Activated gamma-delta T cell (primary cell): Measurements from ENCODE around the gene FLT3LG.
A peak's percentile ranks its signal among the peaks of the same experiment; 100 is the strongest.
"Not testable (repeated sequence)": the region's sequence is repeated elsewhere in the genome, so short reads cannot be mapped to it uniquely, and the experiment has no call there.

Experiments used
- DNase-seq: peaks from one replicate; lab custom pipeline; 2025; lab: John Stamatoyannopoulos, UW

FLT3LG gene

GRCh38 chr19:49461656-49462055 lies 12.4 kb upstream of the FLT3LG start:
- DNase-seq = no peak

- DNase-seq = no peak
These were observed 11.5 kb upstream of the FLT3LG start for GRCh38 chr19:49462492-49462891.

- DNase-seq = no peak
These were observed 9.9 kb upstream of the FLT3LG start for GRCh38 chr19:49463960-49464740.

- no peak for DNase-seq
These were observed 8.6 kb upstream of the FLT3LG start for GRCh38 chr19:49465371-49465770.

DNA sequence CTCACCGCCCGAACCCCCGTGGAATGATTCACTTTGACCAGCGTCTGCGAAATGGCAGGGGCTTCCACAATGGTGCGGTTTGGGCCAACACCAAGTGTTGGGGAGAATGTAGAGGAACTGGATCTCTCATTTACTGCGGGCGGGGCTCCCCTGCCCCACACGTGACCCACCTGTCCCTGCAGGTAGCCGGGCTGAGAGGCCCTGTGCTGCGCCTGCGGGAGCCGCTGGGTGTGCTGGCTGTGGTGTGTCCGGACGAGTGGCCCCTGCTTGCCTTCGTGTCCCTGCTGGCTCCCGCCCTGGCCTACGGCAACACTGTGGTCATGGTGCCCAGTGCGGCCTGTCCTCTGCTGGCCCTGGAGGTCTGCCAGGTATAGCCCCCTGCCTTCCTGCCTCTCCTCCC lies 5.8 kb upstream of the FLT3LG start:
- DNase-seq = no peak

GRCh38 chr19:49468746-49469447 lies 5.1 kb upstream of the FLT3LG start:
- DNase-seq = peak; percentile 67

DNA sequence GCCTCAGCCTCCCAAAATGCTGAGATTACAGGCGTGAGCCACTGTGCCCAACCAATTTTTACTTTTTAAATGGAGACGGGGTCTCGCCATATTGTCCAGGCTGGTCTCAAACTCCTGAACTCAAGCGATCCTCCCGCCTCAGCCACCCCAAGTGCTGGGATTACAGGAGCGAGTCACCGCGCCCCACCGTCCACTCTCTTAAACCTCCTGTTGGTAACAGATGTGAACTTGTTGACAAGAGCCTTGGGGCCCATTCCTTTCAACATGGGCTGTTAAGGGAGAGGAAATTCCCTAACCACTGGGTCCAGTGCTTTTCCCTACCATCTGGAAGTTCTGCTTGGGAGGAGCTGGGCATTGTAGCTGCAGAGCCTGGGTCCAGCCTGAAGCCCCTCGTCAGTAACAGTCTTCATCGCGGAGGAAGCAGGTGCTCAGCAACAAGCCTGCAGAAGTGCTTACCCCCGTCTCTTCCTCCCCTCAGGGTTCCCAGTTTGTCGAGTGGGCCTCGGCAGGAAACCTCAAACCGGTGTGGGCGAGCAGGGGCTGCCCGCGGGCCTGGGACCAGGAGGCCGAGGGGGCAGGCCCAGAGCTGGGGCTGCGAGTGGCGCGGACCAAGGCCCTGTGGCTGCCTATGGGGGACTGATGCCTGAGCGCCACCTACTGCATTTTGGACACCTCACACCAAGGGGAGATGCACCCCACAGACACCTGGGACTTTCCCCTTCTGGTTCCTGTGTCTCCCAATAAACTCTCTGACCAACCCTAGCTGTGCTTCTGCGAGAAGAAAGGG lies 4.0 kb upstream of the FLT3LG start:
- peak; percentile 80 for DNase-seq

- no peak for DNase-seq
These were observed 3.4 kb upstream of the FLT3LG start for GRCh38 chr19:49470615-49470978.

DNA sequence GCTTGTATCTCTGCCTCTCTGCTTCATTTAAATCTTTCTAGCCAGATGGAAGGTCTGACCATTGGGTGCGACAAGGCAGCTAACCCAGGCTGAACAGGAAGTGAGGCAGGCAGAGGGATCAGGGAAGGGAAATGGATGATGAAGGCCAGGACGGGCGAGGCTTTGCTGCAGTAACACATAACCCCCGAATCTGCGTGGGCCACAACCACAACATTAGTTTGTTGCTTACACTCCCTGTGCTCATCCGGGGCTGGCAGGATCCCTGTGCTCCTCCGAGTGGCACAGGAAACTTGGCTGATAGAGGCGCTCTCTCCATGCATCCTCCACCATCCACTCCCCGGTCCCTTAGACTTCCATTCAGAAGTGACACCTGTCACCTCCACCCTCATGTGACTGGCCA lies 1.1 kb upstream of the FLT3LG start:
- no peak for DNase-seq

- not testable (repeated sequence) for DNase-seq
These were observed 531 bp upstream of the FLT3LG start for GRCh38 chr19:49473501-49473867.

- DNase-seq = no peak
These were observed 518 bp downstream of the FLT3LG start for GRCh38 chr19:49474542-49474924.

DNA sequence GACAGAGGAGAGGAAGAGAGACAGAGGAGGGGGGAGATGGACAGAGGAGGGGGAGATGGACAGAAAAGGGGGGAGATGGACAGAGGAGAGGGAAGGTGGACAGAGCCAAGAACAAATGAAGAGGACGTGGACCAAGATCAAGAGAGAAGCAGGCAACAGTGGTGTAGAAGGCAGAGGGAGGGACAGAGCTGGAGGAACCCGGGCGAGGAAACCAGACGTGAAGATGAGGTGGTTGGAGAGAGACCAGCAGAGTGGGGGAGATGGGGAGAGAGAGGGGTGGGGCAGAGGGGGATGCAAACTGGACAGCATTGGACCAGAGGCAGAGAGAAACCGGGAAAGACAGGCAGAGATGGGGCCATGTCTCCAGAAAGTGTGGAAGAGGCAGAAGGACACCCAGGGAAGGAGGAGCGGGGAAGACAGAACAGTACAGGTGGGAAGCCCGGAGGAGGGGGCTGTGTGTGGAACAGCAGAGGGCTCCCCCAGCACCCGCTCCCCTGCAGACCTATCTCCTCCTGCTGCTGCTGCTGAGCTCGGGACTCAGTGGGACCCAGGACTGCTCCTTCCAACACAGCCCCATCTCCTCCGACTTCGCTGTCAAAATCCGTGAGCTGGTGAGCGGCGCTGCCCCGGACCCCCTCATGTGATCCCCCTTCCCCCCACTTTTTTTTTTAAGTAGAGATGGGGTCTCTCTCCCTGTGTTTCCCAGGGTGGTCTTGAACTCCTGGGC lies 1.3 kb downstream of the FLT3LG start:
- DNase-seq = no peak

- peak; percentile 33 for DNase-seq
These were observed 2.2 kb downstream of the FLT3LG start for GRCh38 chr19:49475995-49476880.

GRCh38 chr19:49479975-49480628 lies 6.1 kb downstream of the FLT3LG start:
- no peak for DNase-seq

- DNase-seq = no peak
These were observed 7.1 kb downstream of the FLT3LG start for GRCh38 chr19:49481020-49481683.

DNA sequence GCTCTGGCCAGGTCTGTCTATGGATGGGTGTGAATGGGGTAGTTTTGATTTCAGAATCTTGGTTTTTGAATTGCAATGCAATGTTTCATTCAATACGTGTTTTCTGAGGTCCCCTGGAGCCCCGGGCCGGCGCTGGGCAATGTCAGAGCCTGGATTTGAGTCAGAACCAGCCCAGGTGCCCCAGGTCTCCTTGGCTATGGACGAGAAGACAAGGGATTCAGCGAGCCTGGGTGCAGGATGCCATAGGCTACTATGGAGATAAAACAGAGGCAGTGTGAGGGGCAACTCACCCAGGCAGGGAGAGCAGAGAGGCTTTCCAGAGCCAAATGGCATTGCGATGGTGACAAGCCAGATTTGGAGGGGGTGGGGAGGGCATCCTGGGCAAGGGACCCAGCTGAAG lies 12.2 kb downstream of the FLT3LG start:
- DNase-seq = no peak

DNA sequence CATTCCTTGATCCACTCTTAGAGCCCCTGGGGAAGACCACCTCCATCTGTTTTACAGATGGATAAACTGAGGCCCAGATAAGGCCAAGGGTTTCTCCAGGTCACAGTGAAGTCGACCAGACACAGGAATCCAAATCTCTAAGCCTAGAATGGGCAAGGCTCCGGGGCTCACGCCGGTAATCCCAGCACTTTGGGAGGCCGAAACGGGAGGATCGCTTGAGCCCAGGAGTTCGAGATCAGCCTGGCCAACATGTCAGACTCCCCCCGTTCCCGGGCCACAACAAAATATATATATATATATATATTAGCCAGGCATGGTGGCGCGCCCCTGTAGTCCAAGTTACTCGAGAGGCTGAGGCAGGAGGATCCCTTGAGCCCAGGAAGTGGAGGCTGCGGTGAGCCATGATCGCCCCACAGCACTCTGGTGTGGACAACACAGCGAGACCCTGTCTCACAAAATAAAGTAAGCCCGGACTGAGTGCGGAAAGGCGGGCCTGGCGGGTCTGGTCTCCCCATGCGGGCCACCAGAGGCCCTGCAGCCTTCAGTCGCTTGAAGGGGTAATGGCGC lies 12.8 kb downstream of the FLT3LG start:
- no peak for DNase-seq

DNA sequence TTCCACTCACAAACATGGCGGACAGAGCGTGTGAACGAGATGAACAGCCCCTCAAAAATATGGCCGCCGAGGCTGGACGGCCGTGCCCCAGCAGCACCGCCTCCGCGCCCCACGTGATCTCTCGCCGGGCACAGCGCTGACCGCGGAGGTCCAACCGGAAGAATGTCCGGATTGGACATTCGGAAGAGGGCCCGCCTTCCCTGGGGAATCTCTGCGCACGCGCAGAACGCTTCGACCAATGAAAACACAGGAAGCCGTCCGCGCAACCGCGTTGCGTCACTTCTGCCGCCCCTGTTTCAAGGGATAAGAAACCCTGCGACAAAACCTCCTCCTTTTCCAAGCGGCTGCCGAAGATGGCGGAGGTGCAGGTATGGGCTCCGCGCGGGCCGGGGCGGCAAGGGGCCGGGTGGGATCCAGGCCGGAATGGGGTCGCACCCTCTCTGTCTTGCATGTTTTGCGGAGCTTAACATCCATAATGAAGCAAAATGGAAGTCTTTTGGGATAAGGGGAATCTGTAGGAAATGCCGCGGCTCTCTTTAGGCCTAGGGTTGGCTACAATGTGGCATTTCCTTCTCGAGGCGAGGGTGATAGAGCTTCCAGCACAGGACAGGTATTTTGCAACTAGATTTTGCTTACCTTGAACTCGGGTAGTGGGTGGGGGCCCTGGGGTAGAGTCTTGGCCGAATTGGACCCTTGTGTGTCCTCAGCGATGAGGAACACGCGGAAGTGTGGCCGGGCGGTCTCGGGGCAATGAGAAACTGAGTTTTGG lies 13.4 kb downstream of the FLT3LG start, which contains the start of gene RPL13A:
RPL13A (plus strand) TSS at position 332 of the 769 bp plus-strand sequence; CDS start at position 354, 22 bp downstream.
- DNase-seq = peak; percentile 96
